WTC11 (cell line): ENCODE measurements around the gene IL36A. TPM values are rescaled to one million over a fixed set of nuclear protein-coding genes. Genes with fewer than 3 reads are reported as not detected.

Source experiments
- ATAC-seq: fragments of 200-7000 bp; cut with Tn5 transposase; 2 replicates; pipeline ENCODE4 v1.10.0; 2021; ENCODE audit warnings: mild to moderate bottlenecking, moderate library complexity
- CTCF ChIA-PET: fragments of 300-600 bp; sonication (Branson Sonifier 250); formaldehyde crosslinking; loops from one replicate; lab custom pipeline; 2021; ENCODE audit warnings: antibody characterized with exemption; lab: Charles Lee
- POLR2A ChIA-PET: fragments of 350-600 bp; sonication (Branson Sonifier 250); formaldehyde crosslinking; loops from one replicate; lab custom pipeline; 2021; ENCODE audit warnings: antibody characterized with exemption; lab: Charles Lee
- DNase-seq: peaks from one replicate; pipeline ENCODE4 v3.0.0; 2021; ENCODE audit warnings: low spot score
- H3K27ac Mint-ChIP-seq: 2 replicates; pipeline ENCODE4 v1.8.0; 2021; ENCODE audit warnings: mixed read lengths
- H3K27me3 Mint-ChIP-seq: 2 replicates; pipeline ENCODE4 v1.8.0; 2021; ENCODE audit warnings: low read depth, mild to moderate bottlenecking, moderate library complexity, mixed read lengths
- H3K36me3 Mint-ChIP-seq: 2 replicates; pipeline ENCODE4 v1.8.0; 2021; ENCODE audit warnings: mixed read lengths
- H3K4me1 Mint-ChIP-seq: 2 replicates; pipeline ENCODE4 v1.8.0; 2022; ENCODE audit warnings: mixed read lengths
- H3K4me3 Mint-ChIP-seq: 2 replicates; pipeline ENCODE4 v1.8.0; 2021; ENCODE audit warnings: mild to moderate bottlenecking, moderate library complexity, mixed read lengths
- H3K9me3 Mint-ChIP-seq: 2 replicates; pipeline ENCODE4 v1.8.0; 2021; ENCODE audit warnings: mixed read lengths
- FOXJ3 ChIP-seq: sonication (generic); formaldehyde crosslinking; IDR thresholded peaks from 2 replicates; pipeline ENCODE4 v1.9.0; 2021; ENCODE audit warnings: missing genetic modification reagents, mild to moderate bottlenecking, borderline replicate concordance
- NR3C1 ChIP-seq: sonication (generic); formaldehyde crosslinking; conservative IDR thresholded peaks from 2 replicates; pipeline ENCODE4 v1.8.1; 2023; ENCODE audit warnings: low read depth, mild to moderate bottlenecking, missing genetic modification reagents
- PRRX2 ChIP-seq: fragments of 250-450 bp; sonication (Bioruptor Pico); IDR thresholded peaks from 2 replicates; pipeline ENCODE4 v1.8.0; 2021; ENCODE audit warnings: mild to moderate bottlenecking
- TEAD1 ChIP-seq: sonication (generic); formaldehyde crosslinking; IDR thresholded peaks from 2 replicates; pipeline ENCODE4 v1.8.0; 2022; ENCODE audit warnings: mild to moderate bottlenecking, missing genetic modification reagents
- TP53 ChIP-seq: sonication (generic); formaldehyde crosslinking; IDR thresholded peaks from 2 replicates; pipeline ENCODE4 v1.8.1; 2023; ENCODE audit warnings: mild to moderate bottlenecking, missing genetic modification reagents
- ZBTB21 ChIP-seq: sonication (generic); formaldehyde crosslinking; IDR thresholded peaks from 2 replicates; pipeline ENCODE4 v1.8.1; 2023; ENCODE audit warnings: mild to moderate bottlenecking, missing genetic modification reagents, borderline replicate concordance
- ZNF219 ChIP-seq: sonication (generic); formaldehyde crosslinking; IDR thresholded peaks from 2 replicates; pipeline ENCODE4 v1.8.0; 2023; ENCODE audit warnings: missing genetic modification reagents, mild to moderate bottlenecking, borderline replicate concordance
- ZNF317 ChIP-seq: sonication (generic); formaldehyde crosslinking; IDR thresholded peaks from 2 replicates; pipeline ENCODE4 v1.8.1; 2023; ENCODE audit warnings: low read depth, mild to moderate bottlenecking, moderate library complexity, missing genetic modification reagents, borderline replicate concordance
- ZNF416 ChIP-seq: fragments of 250-450 bp; sonication (Bioruptor Pico); IDR thresholded peaks from 2 replicates; pipeline ENCODE4 v1.9.0; 2021; ENCODE audit warnings: mild to moderate bottlenecking, inconsistent platforms
- total RNA-seq: library from RNA; stranded (reverse); gene quantifications from 3 replicates; pipeline ENCODE4 v1.2.3, GENCODE V29; 2021
- TF ChIP-seq, protein P1 (sequence below): fragments of 250-450 bp; sonication (Bioruptor Pico); IDR thresholded peaks from 2 replicates; pipeline ENCODE4 v1.8.0; 2021; ENCODE audit warnings: mild to moderate bottlenecking
- TF ChIP-seq, protein P2 (sequence below): sonication (generic); formaldehyde crosslinking; IDR thresholded peaks from 2 replicates; pipeline ENCODE4 v1.8.0; 2022; ENCODE audit warnings: mild to moderate bottlenecking, missing genetic modification reagents
- TF ChIP-seq, protein P3 (sequence below): sonication (generic); formaldehyde crosslinking; IDR thresholded peaks from 2 replicates; pipeline ENCODE4 v1.8.0; 2023; ENCODE audit warnings: missing genetic modification reagents
- TF ChIP-seq, protein P4 (sequence below): sonication (generic); formaldehyde crosslinking; IDR thresholded peaks from 2 replicates; pipeline ENCODE4 v1.8.0; 2022; ENCODE audit warnings: mild to moderate bottlenecking, missing genetic modification reagents
- TF ChIP-seq, protein P5 (sequence below): fragments of 250-450 bp; sonication (Bioruptor Pico); IDR thresholded peaks from 2 replicates; pipeline ENCODE4 v1.9.0; 2021; ENCODE audit warnings: moderate library complexity, mild to moderate bottlenecking, inconsistent platforms, borderline replicate concordance
- TF ChIP-seq, protein P6 (sequence below): sonication (generic); formaldehyde crosslinking; IDR thresholded peaks from 2 replicates; pipeline ENCODE4 v1.8.0; 2022; ENCODE audit warnings: missing genetic modification reagents
- TF ChIP-seq, protein P7 (sequence below): sonication (generic); formaldehyde crosslinking; IDR thresholded peaks from 2 replicates; pipeline ENCODE4 v1.8.0; 2022; ENCODE audit warnings: mild to moderate bottlenecking, missing genetic modification reagents
- TF ChIP-seq, protein P8 (sequence below): sonication (generic); formaldehyde crosslinking; IDR thresholded peaks from 2 replicates; pipeline ENCODE4 v1.8.0; 2022; ENCODE audit warnings: mild to moderate bottlenecking, missing genetic modification reagents
- TF ChIP-seq, protein P9 (sequence below): sonication (generic); formaldehyde crosslinking; IDR thresholded peaks from 2 replicates; pipeline ENCODE4 v1.8.1; 2023; ENCODE audit warnings: mild to moderate bottlenecking, missing genetic modification reagents
- TF ChIP-seq, protein P10 (sequence below): sonication (generic); formaldehyde crosslinking; IDR thresholded peaks from 2 replicates; pipeline ENCODE4 v1.8.1; 2023; ENCODE audit warnings: mild to moderate bottlenecking, moderate library complexity, missing genetic modification reagents
- TF ChIP-seq, protein P11 (sequence below): fragments of 250-450 bp; sonication (Bioruptor Pico); IDR thresholded peaks from 2 replicates; pipeline ENCODE4 v1.9.0; 2021; ENCODE audit warnings: mild to moderate bottlenecking

The IL36A gene
- total RNA-seq, 1 experiment from 2014 or later = not detected

DNA sequence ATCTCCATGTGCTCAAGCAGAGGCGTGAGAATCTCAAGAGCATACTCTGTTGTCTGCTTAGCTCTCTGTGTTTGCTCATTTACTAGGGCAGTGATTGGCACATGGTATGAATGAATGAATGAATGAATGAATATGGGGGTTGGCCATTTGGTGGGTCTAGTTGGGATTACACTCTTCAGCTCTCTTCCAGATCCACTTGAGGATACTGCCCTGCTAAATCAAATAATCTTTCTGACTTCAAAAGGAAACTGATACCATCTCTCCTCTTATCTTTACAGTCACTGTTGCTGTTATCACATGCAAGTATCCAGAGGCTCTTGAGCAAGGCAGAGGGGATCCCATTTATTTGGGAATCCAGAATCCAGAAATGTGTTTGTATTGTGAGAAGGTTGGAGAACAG is 25.5 kb upstream of the IL36A start:
- TF ChIP-seq TEAD1 (CRISPR knock-in tag) (no peak), ZNF219 (CRISPR knock-in tag) (no peak), FOXJ3 (no peak), TP53 (CRISPR knock-in tag) (no peak), ZNF317 (no peak), ZBTB21 (no peak)
- TF ChIP-seq, protein P1, sequence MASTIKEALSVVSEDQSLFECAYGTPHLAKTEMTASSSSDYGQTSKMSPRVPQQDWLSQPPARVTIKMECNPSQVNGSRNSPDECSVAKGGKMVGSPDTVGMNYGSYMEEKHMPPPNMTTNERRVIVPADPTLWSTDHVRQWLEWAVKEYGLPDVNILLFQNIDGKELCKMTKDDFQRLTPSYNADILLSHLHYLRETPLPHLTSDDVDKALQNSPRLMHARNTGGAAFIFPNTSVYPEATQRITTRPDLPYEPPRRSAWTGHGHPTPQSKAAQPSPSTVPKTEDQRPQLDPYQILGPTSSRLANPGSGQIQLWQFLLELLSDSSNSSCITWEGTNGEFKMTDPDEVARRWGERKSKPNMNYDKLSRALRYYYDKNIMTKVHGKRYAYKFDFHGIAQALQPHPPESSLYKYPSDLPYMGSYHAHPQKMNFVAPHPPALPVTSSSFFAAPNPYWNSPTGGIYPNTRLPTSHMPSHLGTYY (CRISPR knock-in tag) = no peak
- TF ChIP-seq, protein P2, sequence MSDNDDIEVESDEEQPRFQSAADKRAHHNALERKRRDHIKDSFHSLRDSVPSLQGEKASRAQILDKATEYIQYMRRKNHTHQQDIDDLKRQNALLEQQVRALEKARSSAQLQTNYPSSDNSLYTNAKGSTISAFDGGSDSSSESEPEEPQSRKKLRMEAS = no peak
- TF ChIP-seq, protein P3, sequence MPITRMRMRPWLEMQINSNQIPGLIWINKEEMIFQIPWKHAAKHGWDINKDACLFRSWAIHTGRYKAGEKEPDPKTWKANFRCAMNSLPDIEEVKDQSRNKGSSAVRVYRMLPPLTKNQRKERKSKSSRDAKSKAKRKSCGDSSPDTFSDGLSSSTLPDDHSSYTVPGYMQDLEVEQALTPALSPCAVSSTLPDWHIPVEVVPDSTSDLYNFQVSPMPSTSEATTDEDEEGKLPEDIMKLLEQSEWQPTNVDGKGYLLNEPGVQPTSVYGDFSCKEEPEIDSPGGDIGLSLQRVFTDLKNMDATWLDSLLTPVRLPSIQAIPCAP (CRISPR knock-in tag) = no peak
- TF ChIP-seq, protein P4, sequence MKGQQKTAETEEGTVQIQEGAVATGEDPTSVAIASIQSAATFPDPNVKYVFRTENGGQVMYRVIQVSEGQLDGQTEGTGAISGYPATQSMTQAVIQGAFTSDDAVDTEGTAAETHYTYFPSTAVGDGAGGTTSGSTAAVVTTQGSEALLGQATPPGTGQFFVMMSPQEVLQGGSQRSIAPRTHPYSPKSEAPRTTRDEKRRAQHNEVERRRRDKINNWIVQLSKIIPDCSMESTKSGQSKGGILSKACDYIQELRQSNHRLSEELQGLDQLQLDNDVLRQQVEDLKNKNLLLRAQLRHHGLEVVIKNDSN (CRISPR knock-in tag) = no peak
- TF ChIP-seq, protein P5, sequence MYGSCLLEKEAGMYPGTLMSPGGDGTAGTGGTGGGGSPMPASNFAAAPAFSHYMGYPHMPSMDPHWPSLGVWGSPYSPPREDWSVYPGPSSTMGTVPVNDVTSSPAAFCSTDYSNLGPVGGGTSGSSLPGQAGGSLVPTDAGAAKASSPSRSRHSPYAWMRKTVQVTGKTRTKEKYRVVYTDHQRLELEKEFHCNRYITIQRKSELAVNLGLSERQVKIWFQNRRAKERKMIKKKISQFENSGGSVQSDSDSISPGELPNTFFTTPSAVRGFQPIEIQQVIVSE (CRISPR knock-in tag) = no peak
- POLR2A ChIA-PET = no interaction called here
- H3K27ac Mint-ChIP-seq = no peak overlapping the region
- ATAC-seq (no peak), DNase-seq (no peak)
- no peak overlapping the region for H3K4me3 Mint-ChIP-seq
- peaks cover 39% of the 10 kb centered on the region for H3K27me3 Mint-ChIP-seq
- no peaks in the 10 kb centered on the region for H3K36me3 Mint-ChIP-seq
- CTCF ChIA-PET = interaction anchor here (2.8 to 3.0 kb wide), 2 partner anchors 20 to 37 kb away, joined by 10 to 12 read pairs; no protein-coding TSS in a partner anchor
- H3K9me3 Mint-ChIP-seq = no peaks in the 10 kb centered on the region
- no peaks in the 10 kb centered on the region for H3K4me1 Mint-ChIP-seq

DNA sequence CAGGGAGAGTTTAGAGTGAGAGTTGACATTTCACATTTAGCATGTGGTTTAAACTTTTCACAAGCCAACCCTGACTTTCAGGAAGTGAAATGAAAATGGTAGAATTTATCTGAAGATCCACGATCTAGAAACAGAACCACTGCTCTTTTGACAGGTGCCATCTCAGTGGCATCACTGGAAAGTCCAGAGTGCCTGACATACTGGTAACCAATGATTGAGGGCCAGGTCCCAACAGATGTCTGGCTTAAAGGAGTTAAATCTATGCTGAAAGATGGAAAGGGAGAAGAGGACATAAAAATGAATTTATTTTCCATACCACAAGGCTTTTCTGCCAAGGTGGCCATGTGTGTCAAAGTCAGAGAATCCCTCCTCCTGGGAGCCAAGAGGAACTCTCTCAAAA is 24.7 kb upstream of the IL36A start:
- Mint-ChIP-seq H3K36me3 (no peaks in the 10 kb centered on the region), H3K9me3 (no peaks in the 10 kb centered on the region), H3K27ac (no peak overlapping the region), H3K27me3 (peaks cover 35% of the 10 kb centered on the region), H3K4me3 (no peak overlapping the region), H3K4me1 (no peaks in the 10 kb centered on the region)
- POLR2A ChIA-PET = no interaction called here
- CTCF ChIA-PET = interaction anchor here (2.8 kb wide), 1 partner anchor 38 kb away, joined by 10 read pairs; no protein-coding TSS in a partner anchor
- ATAC-seq = no peak
- no peak for DNase-seq
- TF ChIP-seq, protein P6, sequence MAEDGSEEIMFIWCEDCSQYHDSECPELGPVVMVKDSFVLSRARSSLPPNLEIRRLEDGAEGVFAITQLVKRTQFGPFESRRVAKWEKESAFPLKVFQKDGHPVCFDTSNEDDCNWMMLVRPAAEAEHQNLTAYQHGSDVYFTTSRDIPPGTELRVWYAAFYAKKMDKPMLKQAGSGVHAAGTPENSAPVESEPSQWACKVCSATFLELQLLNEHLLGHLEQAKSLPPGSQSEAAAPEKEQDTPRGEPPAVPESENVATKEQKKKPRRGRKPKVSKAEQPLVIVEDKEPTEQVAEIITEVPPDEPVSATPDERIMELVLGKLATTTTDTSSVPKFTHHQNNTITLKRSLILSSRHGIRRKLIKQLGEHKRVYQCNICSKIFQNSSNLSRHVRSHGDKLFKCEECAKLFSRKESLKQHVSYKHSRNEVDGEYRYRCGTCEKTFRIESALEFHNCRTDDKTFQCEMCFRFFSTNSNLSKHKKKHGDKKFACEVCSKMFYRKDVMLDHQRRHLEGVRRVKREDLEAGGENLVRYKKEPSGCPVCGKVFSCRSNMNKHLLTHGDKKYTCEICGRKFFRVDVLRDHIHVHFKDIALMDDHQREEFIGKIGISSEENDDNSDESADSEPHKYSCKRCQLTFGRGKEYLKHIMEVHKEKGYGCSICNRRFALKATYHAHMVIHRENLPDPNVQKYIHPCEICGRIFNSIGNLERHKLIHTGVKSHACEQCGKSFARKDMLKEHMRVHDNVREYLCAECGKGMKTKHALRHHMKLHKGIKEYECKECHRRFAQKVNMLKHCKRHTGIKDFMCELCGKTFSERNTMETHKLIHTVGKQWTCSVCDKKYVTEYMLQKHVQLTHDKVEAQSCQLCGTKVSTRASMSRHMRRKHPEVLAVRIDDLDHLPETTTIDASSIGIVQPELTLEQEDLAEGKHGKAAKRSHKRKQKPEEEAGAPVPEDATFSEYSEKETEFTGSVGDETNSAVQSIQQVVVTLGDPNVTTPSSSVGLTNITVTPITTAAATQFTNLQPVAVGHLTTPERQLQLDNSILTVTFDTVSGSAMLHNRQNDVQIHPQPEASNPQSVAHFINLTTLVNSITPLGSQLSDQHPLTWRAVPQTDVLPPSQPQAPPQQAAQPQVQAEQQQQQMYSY (CRISPR knock-in tag) = no peak
- TF ChIP-seq, protein P7, sequence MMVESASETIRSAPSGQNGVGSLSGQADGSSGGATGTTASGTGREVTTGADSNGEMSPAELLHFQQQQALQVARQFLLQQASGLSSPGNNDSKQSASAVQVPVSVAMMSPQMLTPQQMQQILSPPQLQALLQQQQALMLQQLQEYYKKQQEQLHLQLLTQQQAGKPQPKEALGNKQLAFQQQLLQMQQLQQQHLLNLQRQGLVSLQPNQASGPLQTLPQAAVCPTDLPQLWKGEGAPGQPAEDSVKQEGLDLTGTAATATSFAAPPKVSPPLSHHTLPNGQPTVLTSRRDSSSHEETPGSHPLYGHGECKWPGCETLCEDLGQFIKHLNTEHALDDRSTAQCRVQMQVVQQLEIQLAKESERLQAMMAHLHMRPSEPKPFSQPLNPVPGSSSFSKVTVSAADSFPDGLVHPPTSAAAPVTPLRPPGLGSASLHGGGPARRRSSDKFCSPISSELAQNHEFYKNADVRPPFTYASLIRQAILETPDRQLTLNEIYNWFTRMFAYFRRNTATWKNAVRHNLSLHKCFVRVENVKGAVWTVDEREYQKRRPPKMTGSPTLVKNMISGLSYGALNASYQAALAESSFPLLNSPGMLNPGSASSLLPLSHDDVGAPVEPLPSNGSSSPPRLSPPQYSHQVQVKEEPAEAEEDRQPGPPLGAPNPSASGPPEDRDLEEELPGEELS (CRISPR knock-in tag) = no peak
- TF ChIP-seq, protein P8, sequence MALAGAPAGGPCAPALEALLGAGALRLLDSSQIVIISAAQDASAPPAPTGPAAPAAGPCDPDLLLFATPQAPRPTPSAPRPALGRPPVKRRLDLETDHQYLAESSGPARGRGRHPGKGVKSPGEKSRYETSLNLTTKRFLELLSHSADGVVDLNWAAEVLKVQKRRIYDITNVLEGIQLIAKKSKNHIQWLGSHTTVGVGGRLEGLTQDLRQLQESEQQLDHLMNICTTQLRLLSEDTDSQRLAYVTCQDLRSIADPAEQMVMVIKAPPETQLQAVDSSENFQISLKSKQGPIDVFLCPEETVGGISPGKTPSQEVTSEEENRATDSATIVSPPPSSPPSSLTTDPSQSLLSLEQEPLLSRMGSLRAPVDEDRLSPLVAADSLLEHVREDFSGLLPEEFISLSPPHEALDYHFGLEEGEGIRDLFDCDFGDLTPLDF = no peak
- TF ChIP-seq PRRX2 (CRISPR knock-in tag) (no peak), ZNF416 (CRISPR knock-in tag) (no peak), NR3C1 (CRISPR knock-in tag) (no peak)
- TF ChIP-seq, protein P4 (CRISPR knock-in tag) = no peak
- TF ChIP-seq, protein P9, sequence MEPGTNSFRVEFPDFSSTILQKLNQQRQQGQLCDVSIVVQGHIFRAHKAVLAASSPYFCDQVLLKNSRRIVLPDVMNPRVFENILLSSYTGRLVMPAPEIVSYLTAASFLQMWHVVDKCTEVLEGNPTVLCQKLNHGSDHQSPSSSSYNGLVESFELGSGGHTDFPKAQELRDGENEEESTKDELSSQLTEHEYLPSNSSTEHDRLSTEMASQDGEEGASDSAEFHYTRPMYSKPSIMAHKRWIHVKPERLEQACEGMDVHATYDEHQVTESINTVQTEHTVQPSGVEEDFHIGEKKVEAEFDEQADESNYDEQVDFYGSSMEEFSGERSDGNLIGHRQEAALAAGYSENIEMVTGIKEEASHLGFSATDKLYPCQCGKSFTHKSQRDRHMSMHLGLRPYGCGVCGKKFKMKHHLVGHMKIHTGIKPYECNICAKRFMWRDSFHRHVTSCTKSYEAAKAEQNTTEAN (CRISPR knock-in tag) = no peak
- TF ChIP-seq, protein P10, sequence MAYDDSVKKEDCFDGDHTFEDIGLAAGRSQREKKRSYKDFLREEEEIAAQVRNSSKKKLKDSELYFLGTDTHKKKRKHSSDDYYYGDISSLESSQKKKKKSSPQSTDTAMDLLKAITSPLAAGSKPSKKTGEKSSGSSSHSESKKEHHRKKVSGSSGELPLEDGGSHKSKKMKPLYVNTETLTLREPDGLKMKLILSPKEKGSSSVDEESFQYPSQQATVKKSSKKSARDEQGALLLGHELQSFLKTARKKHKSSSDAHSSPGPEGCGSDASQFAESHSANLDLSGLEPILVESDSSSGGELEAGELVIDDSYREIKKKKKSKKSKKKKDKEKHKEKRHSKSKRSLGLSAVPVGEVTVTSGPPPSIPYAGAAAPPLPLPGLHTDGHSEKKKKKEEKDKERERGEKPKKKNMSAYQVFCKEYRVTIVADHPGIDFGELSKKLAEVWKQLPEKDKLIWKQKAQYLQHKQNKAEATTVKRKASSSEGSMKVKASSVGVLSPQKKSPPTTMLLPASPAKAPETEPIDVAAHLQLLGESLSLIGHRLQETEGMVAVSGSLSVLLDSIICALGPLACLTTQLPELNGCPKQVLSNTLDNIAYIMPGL (CRISPR knock-in tag) = no peak
- TF ChIP-seq, protein P11, sequence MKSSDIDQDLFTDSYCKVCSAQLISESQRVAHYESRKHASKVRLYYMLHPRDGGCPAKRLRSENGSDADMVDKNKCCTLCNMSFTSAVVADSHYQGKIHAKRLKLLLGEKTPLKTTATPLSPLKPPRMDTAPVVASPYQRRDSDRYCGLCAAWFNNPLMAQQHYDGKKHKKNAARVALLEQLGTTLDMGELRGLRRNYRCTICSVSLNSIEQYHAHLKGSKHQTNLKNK (CRISPR knock-in tag) = no peak
